Smooth muscle cell of the brain vasculature (primary cell): ENCODE measurements around the gene SAE1.

Source experiments
- DNase-seq: peaks from one replicate; pipeline ENCODE4 v3.0.0-alpha.2; 2012; ENCODE audit warnings: low read depth, low spot score

The SAE1 gene

GRCh38 chr19:47210689-47211316 is 80.2 kb downstream of the SAE1 start:
- DNase-seq: peak; percentile 68

GRCh38 chr19:47215581-47215980 is 84.9 kb downstream of the SAE1 start:
- no peak for DNase-seq

- DNase-seq: no peak
Measured at GRCh38 chr19:47221080-47221841, 90.6 kb downstream of the SAE1 start.

GRCh38 chr19:47221890-47222289 is 91.3 kb downstream of the SAE1 start:
- no peak for DNase-seq

- DNase-seq: peak; percentile 69
Measured at GRCh38 chr19:47225746-47226425, 95.3 kb downstream of the SAE1 start.

- DNase-seq: no peak
Measured at GRCh38 chr19:47226426-47227351, 96.1 kb downstream of the SAE1 start.

GRCh38 chr19:47227352-47228167 is 96.9 kb downstream of the SAE1 start:
- DNase-seq: peak; percentile 75

- no peak for DNase-seq
Measured at GRCh38 chr19:47228168-47228936, 97.7 kb downstream of the SAE1 start.

GRCh38 chr19:47228937-47229675 is 98.5 kb downstream of the SAE1 start:
- DNase-seq: no peak

GRCh38 chr19:47229676-47230053 is 99.0 kb downstream of the SAE1 start:
- no peak for DNase-seq

GRCh38 chr19:47230054-47230920 is 99.7 kb downstream of the SAE1 start:
- no peak for DNase-seq

- DNase-seq: no peak
Measured at GRCh38 chr19:47230921-47231214, 100.2 kb downstream of the SAE1 start, which contains the start of gene BBC3. TSS of gene BBC3 (minus strand) at chr19:47231199. CDS start at chr19:47228431, 2,768 bp downstream.

- no peak for DNase-seq
Measured at GRCh38 chr19:47231215-47232054, 100.8 kb downstream of the SAE1 start.

- no peak for DNase-seq
Measured at GRCh38 chr19:47232422-47233211, 102.0 kb downstream of the SAE1 start.

- no peak for DNase-seq
Measured at GRCh38 chr19:47236072-47236675, 105.5 kb downstream of the SAE1 start.

- DNase-seq: no peak
Measured at GRCh38 chr19:47239152-47239551, 108.5 kb downstream of the SAE1 start.
